ENCODE data around the gene KAT6B.

GRCh38 chr10:74862625-74863024 lies 36.2 kb downstream of the KAT6B start:
- TF ChIP-seq CTCF (conservative IDR thresholded peaks at IDR 0.05 in 1 of 2, IDR thresholded peaks at IDR 0.05 in 1 of 2; ENCODE audit: low read depth in 1 of 2, low read length in 2 of 2) = no peak
- TF ChIP-seq EZH2 (IDR thresholded peaks at IDR 0.05; ENCODE audit: low read length, missing control alignments) = no peak

Data from fibroblast of lung (primary cell).